ENCODE measurements around the gene WNT8A.
"Not testable (repeated sequence)": the region's sequence is repeated elsewhere in the genome, so short reads cannot be mapped to it uniquely, and the experiment has no call there.

WNT8A gene

GRCh38 chr5:138054847-138055558, 28.8 kb upstream of the WNT8A start:
- H3K4me3 ChIP-seq (ENCODE audit: low read length in 2 of 2) = no peak overlapping the region
- no peaks in the 10 kb centered on the region for H3K36me3 ChIP-seq (ENCODE audit: control insufficient read depth in 2 of 2, insufficient read depth in 2 of 2, low read length in 2 of 2)
- H3K27ac ChIP-seq (ENCODE audit: low read length) = no peak overlapping the region
- no peak overlapping the region for H3K9ac ChIP-seq (ENCODE audit: low read length in 2 of 2)
- no peaks in the 10 kb centered on the region for H3K4me1 ChIP-seq (ENCODE audit: control insufficient read depth, insufficient read depth, low read length)
- H3K27me3 ChIP-seq (ENCODE audit: control insufficient read depth in 1 of 2, insufficient read depth in 2 of 2, low read length in 2 of 2) = peaks cover 0 to 2% of the 10 kb centered on the region in 2 donors
- H3K9me3 ChIP-seq (ENCODE audit: control insufficient read depth in 2 of 2, low read length in 2 of 2) = no peaks in the 10 kb centered on the region

GRCh38 chr5:138064526-138064925, 19.3 kb upstream of the WNT8A start:
- Histone ChIP-seq H3K4me1 (ENCODE audit: control insufficient read depth, insufficient read depth, low read length) (peaks cover 3% of the 10 kb centered on the region), H3K9ac (ENCODE audit: low read length in 2 of 2) (no peak overlapping the region), H3K27ac (ENCODE audit: low read length) (no peak overlapping the region), H3K4me3 (ENCODE audit: low read length in 2 of 2) (no peak overlapping the region), H3K27me3 (ENCODE audit: control insufficient read depth in 1 of 2, insufficient read depth in 2 of 2, low read length in 2 of 2) (no peaks in the 10 kb centered on the region), H3K9me3 (ENCODE audit: control insufficient read depth in 2 of 2, low read length in 2 of 2) (no peaks in the 10 kb centered on the region), H3K36me3 (ENCODE audit: control insufficient read depth in 2 of 2, insufficient read depth in 2 of 2, low read length in 2 of 2) (no peaks in the 10 kb centered on the region)

GRCh38 chr5:138065102-138065501, 18.7 kb upstream of the WNT8A start:
- Histone ChIP-seq H3K9ac (ENCODE audit: low read length in 2 of 2) (no peak overlapping the region), H3K27me3 (ENCODE audit: control insufficient read depth in 1 of 2, insufficient read depth in 2 of 2, low read length in 2 of 2) (no peaks in the 10 kb centered on the region), H3K4me3 (ENCODE audit: low read length in 2 of 2) (no peak overlapping the region), H3K27ac (ENCODE audit: low read length) (no peak overlapping the region), H3K36me3 (ENCODE audit: control insufficient read depth in 2 of 2, insufficient read depth in 2 of 2, low read length in 2 of 2) (no peaks in the 10 kb centered on the region), H3K9me3 (ENCODE audit: control insufficient read depth in 2 of 2, low read length in 2 of 2) (no peaks in the 10 kb centered on the region), H3K4me1 (ENCODE audit: control insufficient read depth, insufficient read depth, low read length) (peaks cover 3% of the 10 kb centered on the region)

GRCh38 chr5:138067945-138068344, 15.9 kb upstream of the WNT8A start:
- Histone ChIP-seq H3K4me3 (ENCODE audit: low read length in 2 of 2) (no peak overlapping the region), H3K9ac (ENCODE audit: low read length in 2 of 2) (no peak overlapping the region), H3K27me3 (ENCODE audit: control insufficient read depth in 1 of 2, insufficient read depth in 2 of 2, low read length in 2 of 2) (no peaks in the 10 kb centered on the region), H3K9me3 (ENCODE audit: control insufficient read depth in 2 of 2, low read length in 2 of 2) (no peaks in the 10 kb centered on the region), H3K4me1 (ENCODE audit: control insufficient read depth, insufficient read depth, low read length) (peaks cover 3% of the 10 kb centered on the region), H3K36me3 (ENCODE audit: control insufficient read depth in 2 of 2, insufficient read depth in 2 of 2, low read length in 2 of 2) (no peaks in the 10 kb centered on the region), H3K27ac (ENCODE audit: low read length) (no peak overlapping the region)

GRCh38 chr5:138068742-138069600, 14.9 kb upstream of the WNT8A start:
- H3K4me1 ChIP-seq (ENCODE audit: control insufficient read depth, insufficient read depth, low read length) = peaks cover 3% of the 10 kb centered on the region
- H3K9ac ChIP-seq (ENCODE audit: low read length in 2 of 2) = no peak overlapping the region
- no peaks in the 10 kb centered on the region for H3K36me3 ChIP-seq (ENCODE audit: control insufficient read depth in 2 of 2, insufficient read depth in 2 of 2, low read length in 2 of 2)
- H3K4me3 ChIP-seq (ENCODE audit: low read length in 2 of 2) = no peak overlapping the region
- no peak overlapping the region for H3K27ac ChIP-seq (ENCODE audit: low read length)
- H3K27me3 ChIP-seq (ENCODE audit: control insufficient read depth in 1 of 2, insufficient read depth in 2 of 2, low read length in 2 of 2) = no peaks in the 10 kb centered on the region
- no peaks in the 10 kb centered on the region for H3K9me3 ChIP-seq (ENCODE audit: control insufficient read depth in 2 of 2, low read length in 2 of 2)

- H3K36me3 ChIP-seq (ENCODE audit: control insufficient read depth in 2 of 2, insufficient read depth in 2 of 2, low read length in 2 of 2); H3K27ac ChIP-seq (ENCODE audit: low read length); H3K9me3 ChIP-seq (ENCODE audit: control insufficient read depth in 2 of 2, low read length in 2 of 2); H3K4me1 ChIP-seq (ENCODE audit: control insufficient read depth, insufficient read depth, low read length); H3K27me3 ChIP-seq (ENCODE audit: control insufficient read depth in 1 of 2, insufficient read depth in 2 of 2, low read length in 2 of 2); H3K4me3 ChIP-seq (ENCODE audit: low read length in 2 of 2); H3K9ac ChIP-seq (ENCODE audit: low read length in 2 of 2): not testable (repeated sequence)
Observed at GRCh38 chr5:138070026-138070425, 13.8 kb upstream of the WNT8A start.

GRCh38 chr5:138077064-138077696, 6.7 kb upstream of the WNT8A start:
- H3K4me1 ChIP-seq (ENCODE audit: control insufficient read depth, insufficient read depth, low read length) = no peaks in the 10 kb centered on the region
- no peaks in the 10 kb centered on the region for H3K9me3 ChIP-seq (ENCODE audit: control insufficient read depth in 2 of 2, low read length in 2 of 2)
- no peak overlapping the region for H3K4me3 ChIP-seq (ENCODE audit: low read length in 2 of 2)
- H3K36me3 ChIP-seq (ENCODE audit: control insufficient read depth in 2 of 2, insufficient read depth in 2 of 2, low read length in 2 of 2) = no peaks in the 10 kb centered on the region
- no peak overlapping the region for H3K9ac ChIP-seq (ENCODE audit: low read length in 2 of 2)
- no peak overlapping the region for H3K27ac ChIP-seq (ENCODE audit: low read length)
- H3K27me3 ChIP-seq (ENCODE audit: control insufficient read depth in 1 of 2, insufficient read depth in 2 of 2, low read length in 2 of 2) = no peaks in the 10 kb centered on the region

- no peaks in the 10 kb centered on the region for H3K9me3 ChIP-seq (ENCODE audit: control insufficient read depth in 2 of 2, low read length in 2 of 2)
- no peaks in the 10 kb centered on the region for H3K27me3 ChIP-seq (ENCODE audit: control insufficient read depth in 1 of 2, insufficient read depth in 2 of 2, low read length in 2 of 2)
- H3K27ac ChIP-seq (ENCODE audit: low read length) = no peak overlapping the region
- H3K4me3 ChIP-seq (ENCODE audit: low read length in 2 of 2) = no peak overlapping the region
- no peak overlapping the region for H3K9ac ChIP-seq (ENCODE audit: low read length in 2 of 2)
- no peaks in the 10 kb centered on the region for H3K36me3 ChIP-seq (ENCODE audit: control insufficient read depth in 2 of 2, insufficient read depth in 2 of 2, low read length in 2 of 2)
- no peaks in the 10 kb centered on the region for H3K4me1 ChIP-seq (ENCODE audit: control insufficient read depth, insufficient read depth, low read length)
Observed at GRCh38 chr5:138078006-138078643, 5.7 kb upstream of the WNT8A start.

GRCh38 chr5:138082033-138082432, 1.8 kb upstream of the WNT8A start:
- Histone ChIP-seq H3K4me1 (ENCODE audit: control insufficient read depth, insufficient read depth, low read length) (no peaks in the 10 kb centered on the region), H3K4me3 (ENCODE audit: low read length in 2 of 2) (no peak overlapping the region), H3K9ac (ENCODE audit: low read length in 2 of 2) (no peak overlapping the region), H3K9me3 (ENCODE audit: control insufficient read depth in 2 of 2, low read length in 2 of 2) (no peaks in the 10 kb centered on the region), H3K27ac (ENCODE audit: low read length) (no peak overlapping the region), H3K36me3 (ENCODE audit: control insufficient read depth in 2 of 2, insufficient read depth in 2 of 2, low read length in 2 of 2) (no peaks in the 10 kb centered on the region), H3K27me3 (ENCODE audit: control insufficient read depth in 1 of 2, insufficient read depth in 2 of 2, low read length in 2 of 2) (no peaks in the 10 kb centered on the region)

GRCh38 chr5:138091685-138092084, 7.9 kb downstream of the WNT8A start:
- no peak overlapping the region for H3K9ac ChIP-seq (ENCODE audit: low read length in 2 of 2)
- H3K27ac ChIP-seq (ENCODE audit: low read length) = no peak overlapping the region
- H3K4me1 ChIP-seq (ENCODE audit: control insufficient read depth, insufficient read depth, low read length) = no peaks in the 10 kb centered on the region
- H3K27me3 ChIP-seq (ENCODE audit: control insufficient read depth in 1 of 2, insufficient read depth in 2 of 2, low read length in 2 of 2) = no peaks in the 10 kb centered on the region
- no peak overlapping the region for H3K4me3 ChIP-seq (ENCODE audit: low read length in 2 of 2)
- no peaks in the 10 kb centered on the region for H3K36me3 ChIP-seq (ENCODE audit: control insufficient read depth in 2 of 2, insufficient read depth in 2 of 2, low read length in 2 of 2)
- no peaks in the 10 kb centered on the region for H3K9me3 ChIP-seq (ENCODE audit: control insufficient read depth in 2 of 2, low read length in 2 of 2)

All from stomach smooth muscle (tissue), 2 donors.